ENCODE results near the gene SLC7A4. TPM values are rescaled to one million over a fixed set of nuclear protein-coding genes. Genes with fewer than 3 reads are reported as not detected.
"Not testable (repeated sequence)": the region's sequence is repeated elsewhere in the genome, so short reads cannot be mapped to it uniquely, and the experiment has no call there.

SLC7A4 gene
- total and polyA plus RNA-seq, 2 donors = 0.42 to 1.2 TPM

DNA sequence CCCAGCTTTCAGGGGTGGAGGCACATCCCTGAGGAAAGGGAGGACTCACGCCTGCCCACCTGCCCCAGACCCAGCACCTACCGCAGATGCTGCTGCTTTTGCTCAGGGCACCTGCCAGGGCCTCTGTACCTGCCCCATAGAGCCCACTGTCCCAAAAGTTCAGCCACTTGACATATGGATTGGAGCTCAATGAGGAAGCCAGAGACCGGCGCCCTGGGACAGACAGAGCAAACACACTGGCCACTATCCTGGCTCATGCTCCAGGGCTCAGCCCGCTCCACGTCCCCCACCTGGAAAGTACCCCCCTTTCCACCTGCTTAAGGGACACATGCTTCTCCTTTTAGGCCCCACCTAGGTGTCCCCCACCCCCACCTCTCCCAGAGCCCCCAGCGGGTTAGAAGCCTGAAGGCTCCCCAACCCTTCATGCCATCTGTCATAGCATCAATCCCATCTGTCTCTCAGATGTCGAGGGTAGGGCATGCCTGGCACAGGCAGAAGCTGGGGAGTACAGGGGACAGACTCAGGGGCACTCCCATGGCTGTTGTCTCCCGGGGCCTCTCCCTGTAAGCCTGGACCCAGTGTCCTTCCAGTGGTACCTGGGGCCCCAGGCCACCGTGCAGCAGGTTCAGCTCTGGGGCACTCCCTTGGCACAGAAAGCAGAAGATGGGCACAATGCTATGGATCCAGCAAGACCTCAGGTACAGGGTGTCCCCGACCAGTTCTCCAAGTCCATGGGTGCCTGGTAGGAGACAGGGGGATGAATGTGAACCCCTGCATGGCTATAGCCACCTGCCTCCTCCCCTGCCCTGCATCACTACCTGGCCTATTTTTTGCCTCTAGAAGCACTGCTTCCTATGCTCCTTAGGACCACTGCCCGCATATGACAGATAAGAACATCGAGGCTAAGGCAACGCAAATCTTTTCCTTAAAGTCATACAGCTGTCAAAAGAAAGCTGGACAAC is 19.6 kb downstream of the SLC7A4 start:
- DNase-seq (ENCODE audit: extremely low spot score) = no peak
- Histone ChIP-seq H3K27ac (ENCODE audit: low read depth) (no peak overlapping the region), H3K36me3 (ENCODE audit: insufficient read depth) (no peaks in the 10 kb centered on the region), H3K4me3 (ENCODE audit: low read depth, low read length) (no peak overlapping the region), H3K4me1 (ENCODE audit: insufficient read depth) (no peaks in the 10 kb centered on the region)
- 82% methylated on average over 14 of the region's 14 CpGs for WGBS

DNA sequence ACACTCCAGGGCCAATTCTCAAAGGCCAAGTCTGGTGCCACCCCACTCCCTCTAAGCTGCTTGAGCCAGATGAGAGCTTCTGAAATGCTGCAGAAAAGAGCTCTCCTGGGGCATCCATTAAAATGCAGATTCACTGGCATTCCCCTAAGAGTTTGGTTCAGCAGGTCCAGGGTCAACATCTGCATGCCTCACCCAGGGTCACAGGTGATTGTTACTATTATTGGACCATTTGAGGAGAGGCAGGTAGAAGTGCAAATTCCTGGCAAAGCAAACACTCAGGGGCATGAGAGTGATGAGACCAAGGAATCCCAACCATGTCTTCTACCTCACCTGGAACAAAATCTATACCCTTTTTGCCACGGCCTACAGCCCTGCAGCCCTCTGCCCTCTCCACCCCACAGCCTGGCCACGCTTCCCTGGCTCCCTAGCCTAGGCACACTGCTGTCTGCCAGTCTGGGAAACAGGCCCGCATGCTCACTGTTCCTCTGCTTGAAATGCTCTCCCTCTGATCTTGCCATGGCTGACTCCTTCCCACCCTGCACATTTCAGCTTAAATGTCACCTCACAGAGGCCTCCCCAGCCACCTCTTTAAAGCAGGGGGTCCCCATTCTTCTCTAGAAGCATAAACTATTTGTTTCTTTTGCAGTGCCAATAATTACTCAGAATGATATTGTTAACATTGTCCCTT is 21.8 kb downstream of the SLC7A4 start:
- no peaks in the 10 kb centered on the region for H3K36me3 ChIP-seq (ENCODE audit: insufficient read depth)
- DNase-seq (ENCODE audit: extremely low spot score) = no peak
- no peak overlapping the region for H3K4me3 ChIP-seq (ENCODE audit: low read depth, low read length)
- H3K27ac ChIP-seq (ENCODE audit: low read depth) = no peak overlapping the region
- 88% methylated on average over 3 of the region's 3 CpGs for WGBS
- no peaks in the 10 kb centered on the region for H3K4me1 ChIP-seq (ENCODE audit: insufficient read depth)

DNA sequence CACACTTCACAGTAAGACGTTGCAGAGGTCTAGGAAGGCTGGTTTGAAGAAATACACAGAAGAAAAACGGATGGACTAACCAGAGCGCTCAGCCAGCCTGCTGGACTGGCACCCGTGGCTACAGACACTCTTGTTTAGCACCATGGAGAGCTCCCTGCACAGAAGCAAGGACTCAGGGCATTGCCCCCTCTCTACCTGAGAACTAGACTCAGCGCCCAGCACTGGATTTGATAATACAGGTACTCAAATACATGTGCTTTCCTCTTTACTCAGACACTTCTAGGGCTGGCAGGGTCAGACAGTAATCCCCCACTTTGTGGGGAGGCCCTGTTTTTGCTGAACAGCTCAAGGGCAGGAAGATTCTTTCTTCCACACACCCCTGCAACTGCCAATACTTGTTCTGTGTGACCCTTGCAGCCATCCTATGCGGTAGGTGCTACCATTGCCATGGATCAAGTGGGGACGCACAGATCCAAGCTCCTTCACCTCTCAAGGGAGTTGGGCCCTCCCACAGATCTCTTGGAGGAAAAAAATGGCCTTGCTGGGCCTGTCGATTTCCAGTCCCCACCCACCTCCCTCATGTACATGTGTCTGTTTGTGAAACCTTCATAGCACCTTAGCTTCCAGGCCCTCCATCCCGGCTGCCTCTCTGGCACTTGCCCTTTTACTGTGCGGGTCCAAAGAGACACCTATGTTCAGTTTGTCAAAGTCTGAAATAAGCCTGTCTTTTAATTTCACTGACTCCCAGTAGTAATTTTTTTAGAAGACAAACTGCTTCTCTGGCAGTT is 22.5 kb downstream of the SLC7A4 start:
- 51% methylated on average over 10 of the region's 10 CpGs for WGBS
- DNase-seq (ENCODE audit: extremely low spot score) = no peak

DNA sequence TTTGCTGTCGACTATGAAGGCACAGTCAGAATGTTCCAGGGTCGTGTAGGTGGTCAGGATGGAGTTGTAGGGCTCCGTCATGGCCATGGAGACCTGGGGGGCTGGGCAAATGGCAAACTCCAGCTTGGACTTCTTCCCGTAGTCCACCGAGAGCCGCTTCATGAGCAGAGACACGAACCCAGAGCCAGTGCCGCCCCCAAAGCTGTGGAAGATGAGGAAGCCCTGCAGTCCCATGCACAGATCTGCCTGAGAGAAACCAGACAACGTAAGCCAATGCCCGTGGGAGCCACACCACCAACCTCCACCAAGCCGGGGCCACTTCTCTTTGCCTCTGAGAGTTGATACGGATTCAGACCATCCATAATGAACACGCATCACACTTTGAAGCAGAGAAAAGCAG is 23.2 kb downstream of the SLC7A4 start:
- not testable (repeated sequence) for H3K4me1 ChIP-seq (ENCODE audit: insufficient read depth); H3K27ac ChIP-seq (ENCODE audit: low read depth); DNase-seq (ENCODE audit: extremely low spot score); H3K4me3 ChIP-seq (ENCODE audit: low read depth, low read length); H3K36me3 ChIP-seq (ENCODE audit: insufficient read depth)
- 86% methylated on average over 13 of the region's 13 CpGs for WGBS

More for the DNA sequence above, 22.5 kb downstream of the SLC7A4 start:
- Histone ChIP-seq H3K4me1 (ENCODE audit: insufficient read depth) (no peaks in the 10 kb centered on the region), H3K36me3 (ENCODE audit: insufficient read depth) (no peaks in the 10 kb centered on the region), H3K27ac (ENCODE audit: low read depth) (no peak overlapping the region), H3K4me3 (ENCODE audit: low read depth, low read length) (no peak overlapping the region)

DNA sequence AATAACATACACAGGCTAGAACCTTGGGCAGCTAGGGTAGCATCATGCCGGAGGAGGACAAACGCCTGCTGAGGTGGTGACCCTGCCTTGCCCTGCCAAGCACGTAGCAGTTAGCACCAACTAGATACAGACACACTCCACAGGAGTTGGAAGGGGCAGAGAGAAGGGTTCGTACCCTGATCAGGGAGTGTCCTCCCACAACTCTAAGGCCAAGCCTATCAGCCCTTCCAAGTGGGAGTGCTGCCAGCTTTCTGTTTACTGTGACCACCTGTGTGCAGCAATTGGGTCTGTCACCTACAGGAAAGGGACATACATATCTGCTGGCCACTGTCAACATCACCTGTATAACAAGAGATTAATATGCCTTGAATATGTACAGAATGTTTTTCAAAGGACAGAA is 28.6 kb downstream of the SLC7A4 start:
- Histone ChIP-seq H3K27ac (ENCODE audit: low read depth) (no peak overlapping the region), H3K4me3 (ENCODE audit: low read depth, low read length) (no peak overlapping the region), H3K36me3 (ENCODE audit: insufficient read depth) (no peaks in the 10 kb centered on the region), H3K4me1 (ENCODE audit: insufficient read depth) (peaks cover 2% of the 10 kb centered on the region)
- 70% methylated on average over 4 of the region's 4 CpGs for WGBS
- DNase-seq (ENCODE audit: extremely low spot score) = no peak

DNA sequence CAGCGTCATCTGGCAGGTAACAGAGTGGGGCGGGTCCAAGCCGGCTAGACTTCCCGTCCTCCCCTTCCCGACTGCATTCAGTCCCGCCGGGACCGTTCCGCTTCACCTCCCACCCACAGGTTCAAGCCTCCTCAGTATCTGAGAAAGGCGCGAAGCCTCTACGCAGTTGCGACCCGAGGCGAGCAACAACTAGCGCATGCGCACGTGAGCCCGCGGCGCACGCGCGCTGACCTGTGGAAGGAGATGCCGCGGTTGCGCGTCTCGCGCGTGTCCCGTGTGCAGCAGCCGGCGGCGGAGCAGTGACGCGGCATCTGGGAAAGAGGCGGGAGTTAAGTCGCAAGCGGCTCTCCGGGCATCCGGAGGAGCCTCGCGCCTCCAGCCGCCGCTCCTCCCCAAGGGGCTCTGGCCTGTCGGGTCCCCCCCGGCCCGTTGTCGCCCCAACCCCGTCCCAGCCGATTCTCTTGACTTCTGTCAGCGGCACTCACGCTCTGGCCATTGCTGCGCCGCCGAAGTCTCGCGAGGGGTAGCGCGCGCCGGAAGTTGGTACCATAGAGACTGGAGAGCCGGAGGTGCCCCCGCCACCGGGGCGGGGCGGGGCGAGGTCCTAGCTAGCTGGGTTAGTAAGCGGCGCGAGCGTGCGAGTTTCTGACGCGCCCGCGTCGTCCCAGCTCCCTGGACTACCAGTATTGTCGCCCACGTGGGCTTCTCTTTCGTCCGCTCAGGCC is 30.6 kb downstream of the SLC7A4 start, which contains the start of gene THAP7:
Gene THAP7, minus strand, starts transcription at position 518 of the 725 bp plus-strand sequence. Its CDS starts 207 bp downstream, at position 311.
- peaks cover 2% of the 10 kb centered on the region for H3K4me1 ChIP-seq (ENCODE audit: insufficient read depth)
- DNase-seq (ENCODE audit: extremely low spot score) = peak; percentile 87
- H3K27ac ChIP-seq (ENCODE audit: low read depth) = peak within 1 kb of the TSS; percentile 99
- peak within 1 kb of the TSS; percentile 75 for H3K4me3 ChIP-seq (ENCODE audit: low read depth, low read length)
- WGBS = under 1% methylated on average over 83 of the region's 83 CpGs
- no peaks in the 10 kb centered on the region for H3K36me3 ChIP-seq (ENCODE audit: insufficient read depth)

DNA sequence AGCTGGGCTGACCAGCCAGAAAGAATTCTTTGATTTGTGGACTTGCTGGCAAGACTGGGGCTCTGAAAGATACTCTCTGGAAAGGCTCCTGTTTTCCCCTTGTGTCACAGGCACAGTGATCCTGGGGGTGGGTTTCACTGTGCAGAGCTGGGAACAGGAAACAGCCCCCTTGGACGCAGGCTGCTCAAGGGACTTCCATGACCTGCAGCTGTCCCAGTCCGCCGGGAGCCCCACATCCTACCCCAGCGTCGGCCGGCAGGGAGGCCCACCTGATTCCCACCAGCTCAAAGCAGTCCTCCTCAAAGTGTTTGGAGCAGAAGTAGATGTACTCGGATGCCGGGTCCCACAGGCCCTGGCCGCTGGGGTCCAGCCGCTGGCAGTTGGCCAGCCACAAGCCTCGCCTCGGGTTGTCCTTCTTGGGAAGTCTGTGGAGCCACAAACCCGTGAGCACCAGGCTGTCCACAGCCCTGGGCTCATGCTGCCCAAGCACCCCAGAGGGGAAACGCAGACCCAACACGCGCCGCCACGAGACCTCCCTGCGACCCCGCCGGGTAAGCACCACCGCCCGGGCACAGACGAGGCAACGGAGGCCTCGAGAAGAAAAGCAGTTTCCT is 31.3 kb downstream of the SLC7A4 start:
- H3K36me3 ChIP-seq (ENCODE audit: insufficient read depth) = no peaks in the 10 kb centered on the region
- DNase-seq (ENCODE audit: extremely low spot score) = no peak
- peak overlapping the region; percentile 75 for H3K4me3 ChIP-seq (ENCODE audit: low read depth, low read length)
- peak overlapping the region; percentile 99 for H3K27ac ChIP-seq (ENCODE audit: low read depth)
- peaks cover 2% of the 10 kb centered on the region for H3K4me1 ChIP-seq (ENCODE audit: insufficient read depth)
- WGBS = 2% methylated on average over 26 of the region's 26 CpGs

DNA sequence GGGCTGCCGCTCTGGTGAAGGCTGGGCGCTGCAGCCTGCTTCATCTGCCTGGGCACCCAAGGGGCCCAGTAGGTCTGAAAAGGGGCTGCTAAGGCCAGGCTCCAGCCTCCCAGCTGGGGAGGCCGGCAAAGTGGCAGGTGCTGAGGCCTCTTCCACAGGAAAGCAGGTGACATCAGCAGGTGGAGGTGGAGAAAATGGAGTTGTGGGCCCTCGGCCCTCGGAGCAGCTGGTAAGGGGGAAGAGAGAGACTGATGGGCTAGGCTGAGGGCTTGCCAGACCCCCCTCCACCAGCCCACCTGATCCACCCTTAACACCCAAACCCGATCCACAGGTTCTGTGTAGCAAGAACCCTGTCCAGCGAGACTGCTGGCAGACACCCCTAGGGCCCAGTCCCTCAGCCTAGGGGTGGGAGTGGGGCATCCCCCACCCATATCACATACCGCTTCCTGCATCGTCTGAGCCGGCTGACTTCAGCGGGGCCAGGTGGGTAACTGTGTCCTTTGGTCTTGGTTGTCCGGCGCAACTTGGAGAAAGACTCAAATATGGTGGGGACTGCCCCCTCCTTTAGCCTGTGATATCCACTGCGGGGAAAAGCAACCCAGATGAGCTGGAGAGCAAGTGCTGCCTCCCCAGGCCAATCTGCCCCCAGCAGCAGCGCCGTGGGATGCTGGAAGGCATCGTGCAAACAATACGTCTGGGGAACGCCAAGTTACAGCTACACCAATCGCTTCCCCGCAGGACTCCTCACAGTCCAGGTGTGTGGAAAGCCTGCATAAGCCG is 32.0 kb downstream of the SLC7A4 start:
- WGBS = 45% methylated on average over 22 of the region's 22 CpGs
- Histone ChIP-seq H3K4me3 (ENCODE audit: low read depth, low read length) (peak overlapping the region; percentile 75), H3K36me3 (ENCODE audit: insufficient read depth) (no peaks in the 10 kb centered on the region), H3K27ac (ENCODE audit: low read depth) (peak overlapping the region; percentile 25), H3K4me1 (ENCODE audit: insufficient read depth) (peaks cover 2% of the 10 kb centered on the region)
- DNase-seq (ENCODE audit: extremely low spot score) = no peak

DNA sequence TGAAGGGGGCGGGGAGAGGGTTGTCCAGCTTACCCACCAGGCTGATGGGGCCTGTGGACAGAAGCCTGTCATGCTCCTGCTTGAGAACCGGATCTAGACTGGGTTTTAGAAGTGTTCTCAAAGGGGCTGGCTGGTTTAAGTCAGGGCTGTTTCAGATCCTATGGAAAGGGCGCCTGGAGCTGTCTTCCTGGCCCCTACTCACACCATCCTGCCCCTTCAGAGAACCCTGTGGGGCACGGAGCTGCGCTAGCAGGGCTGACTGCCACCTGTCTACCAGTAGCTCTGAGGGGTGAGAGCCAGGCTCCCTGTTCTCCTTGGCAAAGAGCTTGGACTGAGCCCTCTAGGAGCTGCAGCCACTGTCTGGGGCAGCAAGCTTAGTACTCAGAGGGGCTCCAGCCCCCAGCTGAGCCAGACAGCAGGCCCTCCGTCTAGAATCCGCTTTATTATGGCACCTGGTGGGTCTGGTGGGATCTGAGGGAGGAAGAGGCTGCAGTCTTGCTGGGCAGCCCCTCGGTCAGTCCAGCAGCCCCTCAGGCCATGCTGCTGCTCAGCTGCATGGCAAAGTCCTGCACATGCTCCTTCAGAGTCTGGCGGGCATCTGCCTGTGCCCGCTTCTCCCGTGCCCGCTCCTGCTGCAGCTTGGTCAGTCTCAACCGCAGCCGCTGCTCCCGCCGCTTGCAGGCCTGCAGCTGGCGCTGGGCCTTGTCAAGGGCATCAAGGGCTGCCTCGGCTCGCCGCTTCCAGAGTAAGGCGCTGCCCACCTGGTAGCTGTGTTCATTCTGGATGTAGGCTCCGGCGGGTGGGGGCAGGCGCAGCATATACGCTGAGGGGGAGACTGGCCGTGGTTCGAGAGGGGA is 32.8 kb downstream of the SLC7A4 start:
- H3K36me3 ChIP-seq (ENCODE audit: insufficient read depth) = no peaks in the 10 kb centered on the region
- no peak overlapping the region for H3K4me3 ChIP-seq (ENCODE audit: low read depth, low read length)
- H3K4me1 ChIP-seq (ENCODE audit: insufficient read depth) = peaks cover 2% of the 10 kb centered on the region
- H3K27ac ChIP-seq (ENCODE audit: low read depth) = no peak overlapping the region
- WGBS = 88% methylated on average over 27 of the region's 27 CpGs
- no peak for DNase-seq (ENCODE audit: extremely low spot score)

DNA sequence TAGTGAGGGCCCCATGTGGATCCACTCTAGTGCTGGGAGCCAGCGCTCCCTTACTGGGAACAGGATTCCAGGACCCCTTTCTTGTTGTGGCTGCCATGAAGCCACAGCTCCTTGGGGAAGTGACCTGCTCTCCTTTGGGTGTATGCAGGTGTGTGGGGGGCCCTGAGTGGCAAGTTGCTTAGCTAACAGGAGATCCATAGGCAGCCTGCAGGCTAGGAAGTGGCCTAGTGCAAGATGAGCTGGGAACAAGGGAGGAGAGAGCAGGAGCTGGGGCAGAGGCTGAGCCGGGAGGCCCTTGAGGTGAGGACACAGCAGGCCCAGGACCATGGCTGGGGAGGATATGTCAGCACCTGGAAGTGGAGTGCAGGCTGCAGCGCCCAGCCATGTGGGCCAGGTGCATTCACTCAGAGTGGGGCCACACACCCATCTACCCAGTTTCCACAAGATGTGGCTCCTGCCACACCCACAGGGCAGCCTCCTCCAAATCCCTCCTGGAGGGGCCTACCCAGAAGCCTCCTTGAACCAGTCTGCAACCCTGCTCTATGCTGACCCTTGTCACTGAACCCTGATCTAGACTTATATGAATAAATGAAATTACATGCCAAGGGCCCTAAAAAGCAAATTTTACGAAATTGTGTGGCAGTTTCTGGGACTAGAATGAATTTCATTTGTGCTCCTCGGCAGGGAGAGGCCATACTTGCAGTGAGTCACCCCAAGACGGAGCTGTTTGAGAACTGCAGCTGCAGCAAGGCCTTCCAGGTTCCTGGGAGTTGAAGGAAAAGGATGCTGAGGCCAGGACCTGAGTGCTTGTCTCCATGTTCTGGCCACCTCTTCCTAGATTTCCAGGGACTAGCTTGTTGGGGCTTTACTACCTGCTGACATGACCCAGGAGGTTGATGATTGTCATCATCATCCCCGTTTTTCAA is 33.7 kb downstream of the SLC7A4 start:
- Histone ChIP-seq H3K27ac (ENCODE audit: low read depth) (no peak overlapping the region), H3K4me1 (ENCODE audit: insufficient read depth) (peaks cover 2% of the 10 kb centered on the region), H3K36me3 (ENCODE audit: insufficient read depth) (no peaks in the 10 kb centered on the region), H3K4me3 (ENCODE audit: low read depth, low read length) (no peak overlapping the region)
- WGBS = 59% methylated on average over 7 of the region's 7 CpGs
- no peak for DNase-seq (ENCODE audit: extremely low spot score)
